NOMO-1 treated with DMSO at 0.1 percent for 48 hours (cell line): ENCODE data around the gene RARA.
A peak's percentile ranks its signal among the peaks of the same experiment; 100 is the strongest.

Experiments
- DNase-seq: peaks from one replicate; lab custom pipeline; 2025; ENCODE audit not compliant: unreplicated experiment; lab: John Stamatoyannopoulos, UW

Gene RARA

DNA sequence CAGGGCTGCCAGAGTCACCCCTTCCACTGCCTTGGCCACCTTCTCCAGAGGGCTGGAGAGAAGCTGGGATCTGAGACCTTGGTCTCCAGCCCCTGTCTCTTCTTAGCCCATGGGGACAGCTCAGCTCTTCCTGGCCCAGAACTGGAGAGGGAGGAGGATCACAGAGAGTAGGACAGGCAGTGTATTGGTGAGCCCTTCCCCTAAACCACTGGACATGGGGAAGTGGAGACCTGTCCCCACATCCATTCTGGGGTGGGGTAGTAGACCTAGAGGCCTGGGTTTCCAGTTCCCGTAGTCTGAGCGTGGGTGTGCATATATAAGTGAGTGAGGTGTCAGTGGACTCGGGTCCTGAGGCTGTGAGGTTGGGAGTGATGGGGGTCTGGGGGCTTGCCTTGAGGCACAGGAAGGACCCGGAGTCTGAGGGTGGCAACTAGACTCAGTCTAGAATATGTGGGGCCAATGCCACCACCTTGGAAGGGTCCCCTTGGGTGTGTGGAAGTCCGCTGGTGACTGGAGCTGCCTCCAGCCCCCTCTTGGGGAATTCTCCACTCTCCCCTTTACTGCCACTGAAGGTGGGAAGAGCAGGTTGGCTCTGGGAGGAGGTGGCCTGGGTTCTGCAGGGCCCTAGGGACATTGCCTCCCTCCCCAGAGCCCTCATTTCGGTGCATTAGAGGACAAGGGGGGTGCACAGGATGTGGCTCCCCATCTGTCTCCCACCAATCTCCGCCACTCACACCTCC lies 35.6 kb downstream of the RARA start:
- no peak for DNase-seq

DNA sequence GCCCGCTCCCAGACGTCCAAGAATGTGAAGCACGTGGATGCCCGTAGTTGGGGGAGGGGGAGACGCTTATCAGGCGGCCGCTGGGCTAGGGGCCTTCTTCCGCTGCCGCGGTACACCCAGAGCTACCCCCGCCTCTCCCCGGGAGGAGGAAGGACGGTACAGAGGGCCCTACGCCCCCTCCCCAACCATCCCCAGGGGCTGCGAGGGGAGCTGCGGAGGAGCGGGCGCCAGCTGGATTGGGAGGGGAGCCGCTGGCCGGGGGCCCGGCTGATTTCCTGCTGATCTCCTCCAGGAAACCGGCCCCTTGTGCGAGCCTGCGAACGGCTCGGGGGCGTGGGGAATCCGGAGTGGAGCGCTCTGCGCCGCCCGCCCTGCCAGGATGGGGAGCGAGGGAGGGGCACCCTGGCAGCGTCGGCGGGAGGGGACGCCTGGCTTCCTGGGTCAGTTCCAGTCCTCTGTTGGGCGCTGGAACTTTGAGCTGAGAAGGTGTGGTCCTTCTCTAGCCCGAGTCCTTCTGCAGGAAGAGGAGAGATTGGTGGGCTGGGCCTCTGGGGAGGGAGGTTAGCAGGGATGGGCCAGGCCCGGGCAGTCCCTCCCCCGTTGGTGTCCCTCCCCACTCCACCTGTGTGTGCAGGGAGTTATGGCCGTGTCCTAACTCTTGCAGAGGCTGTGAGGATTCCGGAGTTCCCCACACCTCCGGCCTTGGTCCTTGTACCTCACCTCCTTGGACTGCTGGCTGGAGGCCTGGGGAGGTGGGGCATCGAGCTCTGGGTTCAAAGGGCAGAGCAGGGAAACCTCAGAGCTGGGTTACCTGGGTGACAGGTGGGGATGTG lies 36.4 kb downstream of the RARA start:
- DNase-seq = no peak

DNA sequence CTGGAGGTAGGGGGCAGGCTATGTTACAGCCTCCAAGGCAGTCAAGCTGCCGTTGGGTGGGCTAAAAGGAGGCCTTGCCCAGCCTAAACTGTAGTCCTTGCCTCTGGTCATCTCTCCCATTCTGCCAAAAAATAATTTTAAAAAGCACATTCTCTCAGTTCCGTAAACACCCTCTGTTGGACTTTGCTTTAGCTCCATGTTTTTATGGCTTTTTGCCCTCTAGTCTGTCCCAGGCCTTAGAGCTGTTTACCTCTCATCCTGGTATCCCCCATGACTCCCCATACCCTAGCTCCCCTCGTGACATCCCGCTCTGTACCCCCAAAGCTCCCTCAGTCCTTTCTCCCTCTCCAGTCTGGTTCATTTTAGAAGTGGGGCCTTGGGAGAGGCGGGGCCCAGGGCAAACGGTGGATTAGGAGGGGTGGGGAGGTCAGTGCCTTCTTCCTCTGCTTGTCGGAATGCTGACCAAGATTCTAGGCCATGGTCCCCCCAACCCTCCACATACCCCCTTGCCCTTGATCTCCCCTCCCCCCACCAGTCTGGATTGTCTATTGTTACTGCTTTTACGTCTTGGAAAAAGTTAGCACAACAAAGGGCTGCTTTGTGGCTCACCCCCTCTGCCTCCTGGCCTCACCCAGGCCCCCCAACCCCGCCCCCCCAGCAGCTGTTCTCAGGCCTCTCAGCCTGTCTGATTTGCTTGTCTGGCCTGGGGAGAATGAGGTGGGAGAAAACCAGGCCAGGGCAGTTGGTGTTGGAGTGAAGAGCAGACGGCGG lies 37.2 kb downstream of the RARA start:
- no peak for DNase-seq

DNA sequence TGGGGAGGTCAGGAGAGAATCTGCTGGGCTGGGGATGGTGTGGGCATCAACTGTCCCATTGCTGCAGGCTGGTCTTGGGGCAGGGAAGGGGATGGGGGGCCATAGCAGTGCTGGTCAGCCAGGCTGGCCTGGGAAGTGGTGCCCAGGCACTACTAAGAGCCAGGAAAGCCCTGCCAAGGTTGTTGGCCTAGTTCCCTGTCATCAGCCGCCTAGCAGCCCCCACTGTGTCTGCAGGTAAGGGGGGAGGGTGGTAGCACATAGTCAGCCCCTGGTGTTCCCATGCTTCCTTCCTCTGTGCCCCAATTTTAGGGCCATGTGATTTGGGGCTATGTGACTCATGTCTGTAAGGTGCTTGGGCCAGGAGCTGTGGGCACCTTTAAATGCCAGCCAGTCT lies 37.8 kb downstream of the RARA start:
- DNase-seq = no peak

- DNase-seq = no peak
Observed at GRCh38 chr17:40347319-40348135, 38.5 kb downstream of the RARA start.

- DNase-seq = no peak
Observed at GRCh38 chr17:40348136-40348504, 39.1 kb downstream of the RARA start.

DNA sequence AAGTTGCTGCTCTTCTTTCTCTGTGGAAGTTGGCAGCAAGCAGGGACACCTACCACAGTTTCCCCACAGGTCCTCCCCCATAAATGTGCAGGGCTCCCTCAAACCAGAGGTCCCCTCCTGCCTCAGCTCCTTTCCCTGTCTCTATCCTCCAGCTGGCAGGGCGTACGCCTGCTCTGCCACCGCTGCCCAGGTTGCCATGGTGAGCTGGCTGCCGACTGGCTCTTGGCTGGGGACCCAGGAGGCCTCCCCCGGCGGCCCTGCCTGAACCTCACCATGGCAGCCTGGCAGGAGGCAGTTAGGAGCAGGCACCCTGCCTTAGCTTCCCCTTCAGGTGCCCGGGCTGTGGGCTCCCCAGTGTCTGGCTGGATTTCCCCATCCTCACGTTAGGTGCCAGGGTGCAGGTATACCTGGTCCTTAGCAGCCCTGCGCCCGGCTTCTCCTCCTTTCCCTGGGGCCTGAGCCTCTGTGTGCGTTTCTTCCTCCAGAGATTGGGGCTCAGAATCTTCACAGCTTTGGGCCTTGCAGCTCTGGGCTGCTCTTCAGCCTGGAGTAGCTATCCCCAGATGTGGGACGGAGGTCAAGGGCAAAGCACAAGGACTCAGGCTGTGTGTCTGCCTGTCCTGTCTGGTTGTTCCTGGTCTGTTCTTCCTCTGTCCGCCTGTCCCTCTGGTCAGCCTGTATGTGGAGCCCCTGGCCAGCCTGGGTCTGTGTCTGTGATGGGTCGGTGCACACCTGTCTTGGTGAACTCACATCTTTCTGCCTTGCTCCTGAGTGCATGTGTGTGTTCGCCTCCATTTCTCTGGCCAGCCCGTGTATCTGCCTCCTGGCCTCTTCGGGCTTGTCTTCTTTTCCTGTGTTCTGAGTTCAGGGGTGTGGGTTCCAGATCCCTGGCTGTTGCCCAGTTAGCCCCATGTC lies 39.8 kb downstream of the RARA start:
- DNase-seq = no peak

GRCh38 chr17:40349477-40349894 lies 40.5 kb downstream of the RARA start:
- no peak for DNase-seq

DNA sequence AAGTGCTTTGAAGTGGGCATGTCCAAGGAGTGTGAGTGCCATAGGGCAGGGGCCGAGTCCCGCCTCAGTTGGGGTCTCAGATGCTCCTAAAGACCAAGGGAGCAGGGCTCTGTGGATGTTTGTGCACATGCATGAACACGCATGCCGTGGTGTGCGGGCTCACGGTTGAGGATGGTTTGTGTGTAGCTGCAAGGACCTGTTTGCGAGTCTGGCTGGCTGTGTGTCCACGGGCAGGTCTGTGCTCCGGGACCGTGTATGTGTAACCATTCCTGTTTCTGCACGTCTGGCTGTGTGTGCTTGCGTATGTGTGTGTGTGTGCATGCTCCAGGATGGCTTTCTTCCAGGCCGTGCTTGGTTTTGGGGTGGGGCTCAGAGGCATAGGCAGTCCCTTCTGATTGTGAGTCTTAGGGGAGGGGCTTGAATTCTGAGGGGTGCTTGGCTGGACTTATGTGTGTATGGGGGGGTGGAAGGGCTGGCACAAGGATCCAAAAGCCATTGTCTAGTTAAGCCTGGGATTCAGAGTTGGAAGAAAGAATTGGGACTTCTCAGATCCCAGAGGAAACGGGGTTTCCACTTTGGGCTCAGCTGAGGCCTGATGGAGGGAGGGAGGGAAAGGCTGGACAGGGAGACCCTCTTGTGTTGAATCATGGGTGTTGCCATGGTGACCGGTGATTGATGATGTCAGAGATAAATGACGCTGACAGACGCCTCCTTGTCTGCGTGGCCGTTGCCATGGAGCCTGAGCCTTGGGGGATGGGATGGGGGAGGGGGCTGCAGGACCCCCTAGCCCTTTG lies 41.1 kb downstream of the RARA start:
- no peak for DNase-seq

DNA sequence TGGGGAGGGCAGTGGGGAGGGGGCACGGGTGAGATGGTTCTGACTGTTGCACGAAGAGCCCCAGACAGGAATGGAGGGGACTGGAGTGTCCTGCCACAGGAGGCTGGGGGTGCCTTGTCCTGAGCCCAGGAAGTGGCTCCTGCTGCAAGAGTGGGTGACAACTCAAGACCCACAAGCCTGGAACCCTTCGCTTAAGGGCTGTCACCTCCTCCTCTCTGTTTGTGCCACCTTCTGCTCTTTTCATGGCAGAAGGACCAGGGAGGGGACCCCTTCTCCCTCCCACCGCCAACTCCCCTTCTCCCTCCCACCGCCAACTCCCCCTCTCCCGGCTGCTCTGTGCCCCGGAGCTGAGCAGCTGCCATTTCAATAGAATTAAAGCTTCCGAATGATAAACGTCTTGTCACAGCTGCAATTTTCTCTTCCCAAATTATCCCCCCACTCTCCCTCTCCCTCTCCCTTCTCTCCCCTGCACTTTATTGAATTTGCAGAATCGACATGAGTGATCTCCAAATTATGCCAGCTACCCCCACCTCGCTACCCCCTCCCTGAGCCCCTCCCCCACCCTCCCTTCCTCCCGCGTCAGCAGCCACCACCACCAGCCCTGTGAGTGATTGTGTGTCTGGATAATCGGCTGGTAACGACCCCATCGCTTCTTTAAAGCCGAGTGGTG lies 41.8 kb downstream of the RARA start:
- no peak for DNase-seq

- DNase-seq = no peak
Observed at GRCh38 chr17:40351359-40352236, 42.6 kb downstream of the RARA start.

- DNase-seq = no peak
Observed at GRCh38 chr17:40352237-40352778, 43.3 kb downstream of the RARA start.

GRCh38 chr17:40352779-40353394 lies 43.9 kb downstream of the RARA start:
- peak; percentile 96 for DNase-seq

GRCh38 chr17:40354221-40355122 lies 45.5 kb downstream of the RARA start:
- no peak for DNase-seq

GRCh38 chr17:40355123-40355803 lies 46.3 kb downstream of the RARA start:
- DNase-seq = peak; percentile 33
